ENCODE results near the gene ZNF329. TPM values are rescaled to one million over a fixed set of nuclear protein-coding genes. Genes with fewer than 3 reads are reported as not detected.
"Not testable (repeated sequence)": the region's sequence is repeated elsewhere in the genome, so short reads cannot be mapped to it uniquely, and the experiment has no call there.

The ZNF329 gene
- total and polyA plus RNA-seq, 7 experiments from 2014 or later = 2.8 to 17.1 (median 12.6) TPM

DNA sequence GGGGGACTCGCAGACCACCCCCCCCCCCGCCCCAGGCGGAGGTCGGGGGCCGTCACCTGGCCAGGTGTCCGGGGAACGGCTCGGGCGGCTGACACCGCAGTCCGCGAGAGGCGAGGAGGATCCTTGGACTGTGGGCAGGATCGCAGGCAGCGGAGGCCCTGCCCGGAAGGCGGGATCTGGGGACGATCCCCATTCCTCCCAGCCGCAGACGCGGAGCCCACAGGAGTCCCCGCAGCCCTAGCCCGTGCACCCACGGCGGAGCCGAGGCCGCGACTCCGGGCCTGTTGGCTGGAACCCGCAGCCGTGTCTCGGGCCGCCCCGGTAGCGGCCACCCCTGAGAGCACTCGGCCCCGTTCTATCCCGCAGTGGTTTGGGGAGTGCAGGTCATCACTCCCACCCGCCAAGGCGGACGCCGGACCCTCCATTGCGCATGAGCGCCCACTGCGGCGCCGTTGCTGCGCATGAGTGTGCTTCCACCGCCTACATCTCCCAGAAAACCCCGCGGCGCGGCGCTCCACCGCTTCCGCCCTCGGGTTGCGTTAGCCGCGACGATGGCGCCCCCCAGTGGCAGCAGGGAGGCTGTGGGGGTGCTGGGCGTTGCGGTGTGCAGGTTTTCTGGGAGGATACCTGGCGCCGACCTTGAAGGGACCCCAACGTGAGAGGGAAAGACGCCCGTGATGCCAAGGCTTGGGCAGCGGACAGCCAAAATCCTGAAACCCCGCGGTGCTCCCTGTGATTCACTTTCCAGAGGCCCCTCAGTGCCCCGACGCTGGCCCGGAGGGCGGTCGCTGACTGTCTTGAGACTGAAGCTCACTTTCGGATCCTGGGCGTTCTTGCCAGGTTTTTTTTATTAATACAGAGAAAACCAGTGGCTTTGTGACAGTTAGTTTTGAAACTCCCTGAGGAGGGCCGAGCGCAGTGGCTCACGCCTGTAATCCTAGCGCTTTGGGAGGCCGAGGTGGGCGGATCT is 4.4 kb upstream of the ZNF329 start:
- Mint-ChIP-seq H3K36me3 (peaks cover 0 to 11% (median 4%) of the 10 kb centered on the region in 5 donors), H3K4me1 (peaks cover 6 to 33% (median 19%) of the 10 kb centered on the region in 7 donors), H3K4me3 (peak overlapping the region; percentile 72 to 90 (median 84)), H3K27ac (peak overlapping the region; percentile 52 to 80 (median 73)), H3K27me3 (no peaks in the 10 kb centered on the region), H3K9me3 (peaks cover 0 to 40% (median 7%) of the 10 kb centered on the region in 11 donors)
- no peaks in the 10 kb centered on the region for H3K27me3 ChIP-seq (ENCODE audit: control insufficient read depth in 2 of 2, insufficient read depth in 2 of 2, low read length in 2 of 2)
- POLR2A ChIA-PET = interaction anchor here (0.6 to 1.0 kb wide), 6 partner anchors 29 to 748 kb away, joined by 3 to 4 read pairs (median 3); partner anchors contain the start of genes ZBTB45 and ZNF416
- intact Hi-C loops (cut with micrococcal nuclease) = loop anchor here (1.0 to 10.0 kb wide), 29 partner anchors 28 to 1903 kb away; partner anchors contain the start of genes ERVK3-1 (in 2 of the 2), ZNF416 (in 2 of the 2), ZNF749 (in 2 of the 2) and ZNF776 (in 2 of the 2)
- peak overlapping the region; percentile 97 for H3K4me3 ChIP-seq (ENCODE audit: low read length)
- H3K4me1 ChIP-seq (ENCODE audit: control insufficient read depth in 2 of 2, insufficient read depth in 2 of 2, low read length in 2 of 2) = peaks cover 8 to 13% of the 10 kb centered on the region in 2 donors
- ATAC-seq (peak; percentile 98), DNase-seq (peak; percentile 92 to 100 (median 98))
- H3K27ac ChIP-seq (ENCODE audit: low read depth, low read length) = peak overlapping the region; percentile 99
- H3K9me3 ChIP-seq (ENCODE audit: control insufficient read depth in 2 of 3, low read length in 3 of 3) = peaks cover 0 to under 1% (median 0%) of the 10 kb centered on the region in 3 experiments
- peaks cover 0 to 9% (median 0%) of the 10 kb centered on the region in 3 experiments for H3K36me3 ChIP-seq (ENCODE audit: control insufficient read depth in 2 of 3, insufficient read depth in 3 of 3, low read length in 3 of 3)
- CTCF ChIA-PET = interaction anchor here (0.6 to 0.7 kb wide), 2 partner anchors 336 to 749 kb away, joined by 3 to 4 read pairs; no protein-coding TSS in a partner anchor

- peak in 2 of 9 donors; percentile 3 to 6 for DNase-seq
- H3K27ac ChIP-seq (ENCODE audit: low read depth, low read length) = peak overlapping the region; percentile 99
- ChIA-PET CTCF (no interaction called here), POLR2A (interaction anchor here (0.6 to 1.1 kb wide), 4 partner anchors 29 to 183 kb away, joined by 3 to 4 read pairs (median 3); no protein-coding TSS in a partner anchor)
- no peak for ATAC-seq
- no peaks in the 10 kb centered on the region for H3K9me3 ChIP-seq (ENCODE audit: control insufficient read depth in 2 of 3, low read length in 3 of 3)
- H3K9me3 Mint-ChIP-seq = peaks cover 3 to 43% (median 8%) of the 10 kb centered on the region in 11 donors
- peak overlapping the region; percentile 97 for H3K4me3 ChIP-seq (ENCODE audit: low read length)
- intact Hi-C loops (cut with micrococcal nuclease) = loop anchor here (1.0 to 10.0 kb wide), 12 partner anchors 55 to 1839 kb away; partner anchors contain the start of genes ZNF416 (in 2 of the 2), ZNF776 (in 2 of the 2), ZNF419 (in 1 of the 2) and ZNF470 (in 1 of the 2)
- no peaks in the 10 kb centered on the region for H3K27me3 ChIP-seq (ENCODE audit: control insufficient read depth in 2 of 2, insufficient read depth in 2 of 2, low read length in 2 of 2)
- H3K4me3 Mint-ChIP-seq = peak overlapping the region; percentile 68 to 90 (median 84)
- H3K36me3 ChIP-seq (ENCODE audit: control insufficient read depth in 2 of 3, insufficient read depth in 3 of 3, low read length in 3 of 3) = peaks cover 0 to 9% (median 0%) of the 10 kb centered on the region in 3 experiments
- H3K27ac Mint-ChIP-seq = peak overlapping the region in 8 of 9 donors; percentile 28 to 75 (median 68)
- H3K36me3 Mint-ChIP-seq = peaks cover 2 to 13% (median 4%) of the 10 kb centered on the region in 5 donors
- no peaks in the 10 kb centered on the region for H3K27me3 Mint-ChIP-seq
- H3K4me1 Mint-ChIP-seq = peaks cover 11 to 39% (median 26%) of the 10 kb centered on the region in 7 donors
- H3K4me1 ChIP-seq (ENCODE audit: control insufficient read depth in 2 of 2, insufficient read depth in 2 of 2, low read length in 2 of 2) = peaks cover 10 to 19% of the 10 kb centered on the region in 2 donors
These were observed 3.7 kb upstream of the ZNF329 start for GRCh38 chr19:58154287-58154678.

- intact Hi-C loops (cut with micrococcal nuclease) = loop anchor here (5.0 to 10.0 kb wide), 7 partner anchors 151 to 1839 kb away; partner anchors contain the start of genes ZNF416 (in 1 of the 2), ZNF419 (in 1 of the 2), ZNF583 (in 1 of the 2) and ZNF606 (in 1 of the 2)
- ATAC-seq (no peak), DNase-seq (no peak)
- CTCF ChIA-PET = no interaction called here
- no peak overlapping the region for H3K27ac ChIP-seq (ENCODE audit: low read depth, low read length)
- H3K4me3 ChIP-seq (ENCODE audit: low read length) = no peak overlapping the region
- H3K27me3 Mint-ChIP-seq = no peaks in the 10 kb centered on the region
- H3K4me1 ChIP-seq (ENCODE audit: control insufficient read depth in 2 of 2, insufficient read depth in 2 of 2, low read length in 2 of 2) = peaks cover 10 to 19% of the 10 kb centered on the region in 2 donors
- H3K4me3 Mint-ChIP-seq = peak overlapping the region in 7 of 10 donors; percentile 6 to 86 (median 44)
- no peaks in the 10 kb centered on the region for H3K9me3 ChIP-seq (ENCODE audit: control insufficient read depth in 2 of 3, low read length in 3 of 3)
- H3K36me3 ChIP-seq (ENCODE audit: control insufficient read depth in 2 of 3, insufficient read depth in 3 of 3, low read length in 3 of 3) = peaks cover 0 to 9% (median 0%) of the 10 kb centered on the region in 3 experiments
- POLR2A ChIA-PET = interaction anchor here (0.9 to 1.1 kb wide), 2 partner anchors 30 to 150 kb away, joined by 3 to 4 read pairs; partner anchors contain the start of gene ZNF274
- peaks cover 4 to 13% (median 8%) of the 10 kb centered on the region in 5 donors for H3K36me3 Mint-ChIP-seq
- peaks cover 11 to 41% (median 27%) of the 10 kb centered on the region in 7 donors for H3K4me1 Mint-ChIP-seq
- no peaks in the 10 kb centered on the region for H3K27me3 ChIP-seq (ENCODE audit: control insufficient read depth in 2 of 2, insufficient read depth in 2 of 2, low read length in 2 of 2)
- H3K9me3 Mint-ChIP-seq = peaks cover 3 to 44% (median 9%) of the 10 kb centered on the region in 11 donors
- no peak overlapping the region for H3K27ac Mint-ChIP-seq
These were observed 2.8 kb upstream of the ZNF329 start for GRCh38 chr19:58153386-58153785.

GRCh38 chr19:58147475-58147874 is 3.1 kb downstream of the ZNF329 start:
- H3K27me3 Mint-ChIP-seq; H3K4me3 Mint-ChIP-seq; ATAC-seq; H3K27me3 ChIP-seq (ENCODE audit: control insufficient read depth in 2 of 2, insufficient read depth in 2 of 2, low read length in 2 of 2); H3K27ac ChIP-seq (ENCODE audit: low read depth, low read length); CTCF ChIA-PET; H3K4me3 ChIP-seq (ENCODE audit: low read length); H3K27ac Mint-ChIP-seq; DNase-seq; intact Hi-C loops (cut with micrococcal nuclease); POLR2A ChIA-PET: not testable (repeated sequence)
- Histone ChIP-seq H3K9me3 (ENCODE audit: control insufficient read depth in 2 of 3, low read length in 3 of 3) (peaks cover 0 to 29% (median 9%) of the 10 kb centered on the region in 3 experiments), H3K4me1 (ENCODE audit: control insufficient read depth in 2 of 2, insufficient read depth in 2 of 2, low read length in 2 of 2) (peaks cover 6 to 12% of the 10 kb centered on the region in 2 donors), H3K36me3 (ENCODE audit: control insufficient read depth in 2 of 3, insufficient read depth in 3 of 3, low read length in 3 of 3) (peaks cover 0 to 18% (median 0%) of the 10 kb centered on the region in 3 experiments)
- peaks cover 3 to 75% (median 32%) of the 10 kb centered on the region in 11 donors for H3K9me3 Mint-ChIP-seq
- peaks cover 9 to 29% (median 19%) of the 10 kb centered on the region in 7 donors for H3K4me1 Mint-ChIP-seq
- peaks cover 0 to 32% (median 24%) of the 10 kb centered on the region in 5 donors for H3K36me3 Mint-ChIP-seq

- H3K27ac Mint-ChIP-seq = no peak overlapping the region
- Histone ChIP-seq H3K27ac (ENCODE audit: low read depth, low read length) (no peak overlapping the region), H3K4me3 (ENCODE audit: low read length) (no peak overlapping the region), H3K36me3 (ENCODE audit: control insufficient read depth in 2 of 3, insufficient read depth in 3 of 3, low read length in 3 of 3) (peaks cover 0 to 34% (median under 1%) of the 10 kb centered on the region in 3 experiments), H3K27me3 (ENCODE audit: control insufficient read depth in 2 of 2, insufficient read depth in 2 of 2, low read length in 2 of 2) (no peaks in the 10 kb centered on the region), H3K9me3 (ENCODE audit: control insufficient read depth in 2 of 3, low read length in 3 of 3) (peaks cover 0 to 43% (median 15%) of the 10 kb centered on the region in 3 experiments), H3K4me1 (ENCODE audit: control insufficient read depth in 2 of 2, insufficient read depth in 2 of 2, low read length in 2 of 2) (peaks cover 6 to 7% of the 10 kb centered on the region in 2 donors)
- peaks cover 3 to 73% (median 41%) of the 10 kb centered on the region in 11 donors for H3K9me3 Mint-ChIP-seq
- intact Hi-C loops (cut with micrococcal nuclease) = no loop called here
- POLR2A ChIA-PET = interaction anchor here (0.6 kb wide), 1 partner anchor 743 kb away, joined by 3 read pairs; no protein-coding TSS in a partner anchor
- CTCF ChIA-PET = interaction anchor here (0.7 kb wide), 1 partner anchor 173 kb away, joined by 3 read pairs; no protein-coding TSS in a partner anchor
- DNase-seq = no peak
- peak overlapping the region in 2 of 10 donors; percentile 13 to 29 for H3K4me3 Mint-ChIP-seq
- H3K36me3 Mint-ChIP-seq = peaks cover 4 to 42% (median 33%) of the 10 kb centered on the region in 5 donors
- H3K27me3 Mint-ChIP-seq = no peaks in the 10 kb centered on the region
- no peak for ATAC-seq
- peaks cover 9 to 14% (median 12%) of the 10 kb centered on the region in 7 donors for H3K4me1 Mint-ChIP-seq
These were observed 4.7 kb downstream of the ZNF329 start for GRCh38 chr19:58145849-58146248.

Data from naive thymus-derived CD4-positive, alpha-beta T cell (primary cell).